ENCODE measurements around the gene TRIM67. TPM values are rescaled to one million over a fixed set of nuclear protein-coding genes. Genes with fewer than 3 reads are reported as not detected.

TRIM67 gene
- total RNA-seq, 1 donor from 2014 or later: not detected

GRCh38 chr1:231248778-231249177 is 86.9 kb downstream of the TRIM67 start:
- TF ChIP-seq CTCF (IDR thresholded peaks at IDR 0.05): no peak
- intact Hi-C loops (cut with DNase I): loop anchor here (10.0 kb wide), 1 partner anchor 604 kb away; the partner anchor contains the start of gene COG2
- Histone ChIP-seq H3K4me3 (no peak overlapping the region), H3K36me3 (peaks cover 14 to 27% of the 10 kb centered on the region in 2 donors), H3K27me3 (no peaks in the 10 kb centered on the region), H3K4me1 (no peaks in the 10 kb centered on the region), H3K9me3 (no peaks in the 10 kb centered on the region), H3K27ac (no peak overlapping the region)
- DNase-seq (ENCODE audit: low spot score in 2 of 2): no peak

GRCh38 chr1:231252336-231252735 is 90.5 kb downstream of the TRIM67 start:
- H3K27ac ChIP-seq: no peak overlapping the region
- DNase-seq (ENCODE audit: low spot score in 2 of 2): no peak
- no peaks in the 10 kb centered on the region for H3K27me3 ChIP-seq
- H3K36me3 ChIP-seq: peaks cover 23 to 48% of the 10 kb centered on the region in 2 donors
- intact Hi-C loops (cut with DNase I): no loop called here
- H3K4me3 ChIP-seq: no peak overlapping the region
- H3K4me1 ChIP-seq: no peaks in the 10 kb centered on the region
- H3K9me3 ChIP-seq: no peaks in the 10 kb centered on the region
- no peak for TF ChIP-seq CTCF (IDR thresholded peaks at IDR 0.05)

- Histone ChIP-seq H3K36me3 (peaks cover 50 to 82% of the 10 kb centered on the region in 2 donors), H3K27ac (no peak overlapping the region), H3K9me3 (no peaks in the 10 kb centered on the region), H3K4me1 (no peaks in the 10 kb centered on the region), H3K27me3 (no peaks in the 10 kb centered on the region), H3K4me3 (no peak overlapping the region)
- intact Hi-C loops (cut with DNase I): no loop called here
- no peak for TF ChIP-seq CTCF (IDR thresholded peaks at IDR 0.05)
- DNase-seq (ENCODE audit: low spot score in 2 of 2): no peak
Measured at GRCh38 chr1:231260351-231260750, 98.5 kb downstream of the TRIM67 start.

- Histone ChIP-seq H3K4me3 (no peak overlapping the region), H3K27me3 (no peaks in the 10 kb centered on the region), H3K4me1 (no peaks in the 10 kb centered on the region), H3K27ac (no peak overlapping the region), H3K36me3 (peaks cover 68 to 90% of the 10 kb centered on the region in 2 donors), H3K9me3 (no peaks in the 10 kb centered on the region)
- TF ChIP-seq CTCF (IDR thresholded peaks at IDR 0.05): no peak
- DNase-seq (ENCODE audit: low spot score in 2 of 2): no peak
- intact Hi-C loops (cut with DNase I): no loop called here
Measured at GRCh38 chr1:231264642-231265041, 102.8 kb downstream of the TRIM67 start.

- DNase-seq (ENCODE audit: low spot score in 2 of 2): no peak
- TF ChIP-seq CTCF (IDR thresholded peaks at IDR 0.05): no peak
- Histone ChIP-seq H3K36me3 (peaks cover 67 to 92% of the 10 kb centered on the region in 2 donors), H3K9me3 (no peaks in the 10 kb centered on the region), H3K27ac (no peak overlapping the region), H3K4me3 (no peak overlapping the region), H3K4me1 (no peaks in the 10 kb centered on the region), H3K27me3 (no peaks in the 10 kb centered on the region)
- intact Hi-C loops (cut with DNase I): no loop called here
Measured at GRCh38 chr1:231265379-231265778, 103.5 kb downstream of the TRIM67 start.

GRCh38 chr1:231266811-231267322 is 105.0 kb downstream of the TRIM67 start:
- Histone ChIP-seq H3K4me3 (no peak overlapping the region), H3K36me3 (peaks cover 64 to 90% of the 10 kb centered on the region in 2 donors), H3K9me3 (no peaks in the 10 kb centered on the region), H3K27ac (no peak overlapping the region), H3K27me3 (no peaks in the 10 kb centered on the region), H3K4me1 (no peaks in the 10 kb centered on the region)
- intact Hi-C loops (cut with DNase I): no loop called here
- DNase-seq (ENCODE audit: low spot score in 2 of 2): no peak
- no peak for TF ChIP-seq CTCF (IDR thresholded peaks at IDR 0.05)
